ENCODE data around the gene CEP41. TPM values are rescaled to one million over a fixed set of nuclear protein-coding genes. Genes with fewer than 3 reads are reported as not detected.

The CEP41 gene
- total RNA-seq, 2 donors from 2014 or later: 6.9 to 8.3 TPM

- Histone ChIP-seq H3K4me1 (peaks cover 47% of the 10 kb centered on the region), H3K27me3 (no peaks in the 10 kb centered on the region), H3K27ac (peak overlapping the region; percentile 24 to 70 (median 58)), H3K36me3 (replicated peaks in 1 of 2; ENCODE audit: insufficient read depth in 1 of 2, low read depth in 2 of 2) (no peaks in the 10 kb centered on the region), H3K4me3 (no peak overlapping the region), H3K9me3 (no peaks in the 10 kb centered on the region)
- TF ChIP-seq POLR2A (IDR thresholded peaks at IDR 0.05) (no peak), CTCF (IDR thresholded peaks at IDR 0.05) (no peak)
- ATAC-seq (no peak), DNase-seq (no peak)
- intact Hi-C loops (cut with DNase I): no loop called here
- WGBS, 2 donors: 72 to 73% methylated on average over 2 of the region's 2 CpGs
Observed at GRCh38 chr7:130365088-130365487, 75.7 kb downstream of the CEP41 start.

- Histone ChIP-seq H3K27me3 (no peaks in the 10 kb centered on the region), H3K9me3 (no peaks in the 10 kb centered on the region), H3K4me3 (no peak overlapping the region), H3K36me3 (replicated peaks in 1 of 2; ENCODE audit: insufficient read depth in 1 of 2, low read depth in 2 of 2) (no peaks in the 10 kb centered on the region), H3K27ac (peak overlapping the region; percentile 24 to 70 (median 58)), H3K4me1 (peaks cover 40% of the 10 kb centered on the region)
- DNase-seq (peak; percentile 44 to 66 (median 64)), ATAC-seq (peak; percentile 35)
- WGBS, 2 donors: 52 to 68% methylated on average over 4 of the region's 4 CpGs
- intact Hi-C loops (cut with DNase I): no loop called here
- TF ChIP-seq POLR2A (IDR thresholded peaks at IDR 0.05): no peak
- no peak for TF ChIP-seq CTCF (IDR thresholded peaks at IDR 0.05)
Observed at GRCh38 chr7:130364451-130364850, 76.4 kb downstream of the CEP41 start.

- H3K36me3 ChIP-seq (replicated peaks in 1 of 2; ENCODE audit: insufficient read depth in 1 of 2, low read depth in 2 of 2): no peaks in the 10 kb centered on the region
- TF ChIP-seq POLR2A (IDR thresholded peaks at IDR 0.05) (no peak), CTCF (IDR thresholded peaks at IDR 0.05) (no peak)
- no peaks in the 10 kb centered on the region for H3K27me3 ChIP-seq
- peak overlapping the region in 1 of 4 donors; percentile 59 for H3K27ac ChIP-seq
- no peak overlapping the region for H3K4me3 ChIP-seq
- WGBS, 2 donors: 80 to 82% methylated on average over 7 to 8 of the region's 8 CpGs
- peak in 2 of 4 donors; percentile 44 to 84 for DNase-seq
- peak; percentile 37 for ATAC-seq
- intact Hi-C loops (cut with DNase I): no loop called here
- no peaks in the 10 kb centered on the region for H3K9me3 ChIP-seq
- H3K4me1 ChIP-seq: peaks cover 29% of the 10 kb centered on the region
Observed at GRCh38 chr7:130363026-130363847, 77.6 kb downstream of the CEP41 start.

- intact Hi-C loops (cut with DNase I): no loop called here
- no peaks in the 10 kb centered on the region for H3K9me3 ChIP-seq
- no peak for TF ChIP-seq POLR2A (IDR thresholded peaks at IDR 0.05)
- no peak for TF ChIP-seq CTCF (IDR thresholded peaks at IDR 0.05)
- no peak overlapping the region for H3K27ac ChIP-seq
- H3K27me3 ChIP-seq: no peaks in the 10 kb centered on the region
- H3K4me3 ChIP-seq: no peak overlapping the region
- no peaks in the 10 kb centered on the region for H3K36me3 ChIP-seq (replicated peaks in 1 of 2; ENCODE audit: insufficient read depth in 1 of 2, low read depth in 2 of 2)
- DNase-seq: no peak
- peaks cover 29% of the 10 kb centered on the region for H3K4me1 ChIP-seq
- WGBS, 2 donors: 89 to 98% methylated on average over 9 to 10 of the region's 10 CpGs
- ATAC-seq: no peak
Observed at GRCh38 chr7:130362251-130362816, 78.5 kb downstream of the CEP41 start.

Data from body of pancreas (tissue), 4 donors.